Calu3 (cell line): ENCODE data around the gene GOLGA1. TPM values are rescaled to one million over a fixed set of nuclear protein-coding genes. Genes with fewer than 3 reads are reported as not detected.
"Not testable (repeated sequence)": the region's sequence is repeated elsewhere in the genome, so short reads cannot be mapped to it uniquely, and the experiment has no call there.

Experiments used
- BruUV-seq: library from RNA; stranded (reverse); fragments of 400-500 nt; replicated peaks from 2 replicates; lab custom pipeline; 2021; lab: Mats Ljungman, UMichigan
- CTCF ChIA-PET: fragments of 300-600 bp; sonication (Branson Sonifier 250); formaldehyde crosslinking; loops from one replicate; lab custom pipeline; 2022; ENCODE audit warnings: antibody characterized with exemption; lab: Charles Lee
- DNase-seq: peaks from one replicate; pipeline ENCODE4 v3.0.0; 2022
- H3K27ac Mint-ChIP-seq: one replicate; pipeline ENCODE4 v1.8.0; 2022; ENCODE audit warnings: mixed read lengths; ENCODE audit not compliant: unreplicated experiment
- H3K27me3 Mint-ChIP-seq: one replicate; pipeline ENCODE4 v1.8.0; 2022; ENCODE audit warnings: mixed read lengths; ENCODE audit not compliant: unreplicated experiment
- H3K36me3 Mint-ChIP-seq: one replicate; pipeline ENCODE4 v1.8.0; 2022; ENCODE audit warnings: mild to moderate bottlenecking, moderate library complexity, mixed read lengths; ENCODE audit not compliant: insufficient read depth, unreplicated experiment
- H3K4me1 Mint-ChIP-seq: one replicate; pipeline ENCODE4 v1.8.0; 2022; ENCODE audit warnings: mild to moderate bottlenecking, low read depth, mixed read lengths; ENCODE audit not compliant: unreplicated experiment
- H3K4me3 Mint-ChIP-seq: one replicate; pipeline ENCODE4 v1.8.0; 2022; ENCODE audit warnings: mild to moderate bottlenecking, low read depth, moderate library complexity, mixed read lengths; ENCODE audit not compliant: unreplicated experiment
- H3K9me3 Mint-ChIP-seq: one replicate; pipeline ENCODE4 v1.8.0; 2022; ENCODE audit warnings: low read depth, mixed read lengths; ENCODE audit not compliant: unreplicated experiment
- CTCF ChIP-seq: fragments of 200-600 bp; IDR thresholded peaks from one replicate; pipeline ENCODE4 v1.8.0; 2022; ENCODE audit warnings: antibody characterized with exemption; ENCODE audit not compliant: unreplicated experiment
- intact Hi-C: fragments of 100-400 bp; cut with micrococcal nuclease; formaldehyde crosslinking; loops from one replicate; pipeline ENCODE4 v1.10.0; 2022; ENCODE audit not compliant: unreplicated experiment
- total RNA-seq: library from RNA; stranded (reverse); gene quantifications from 2 replicates; pipeline ENCODE4 v1.2.3, GENCODE V29; 2022

Gene GOLGA1
- total RNA-seq, 1 experiment from 2014 or later, result 13.4 TPM

- Mint-ChIP-seq H3K27ac (no peak overlapping the region), H3K9me3 (no peaks in the 10 kb centered on the region)
These were observed 8.6 kb downstream of the GOLGA1 start for GRCh38 chr9:124932333-124932732.

GRCh38 chr9:124929464-124929863 is 11.4 kb downstream of the GOLGA1 start:
- BruUV-seq, result no TSS peak
- CTCF ChIA-PET, result no interaction called here
- no peak for TF ChIP-seq CTCF

More at GRCh38 chr9:124932333-124932732, 8.6 kb downstream of the GOLGA1 start:
- no peak overlapping the region for H3K4me3 Mint-ChIP-seq
- CTCF ChIA-PET, result interaction anchor here (0.6 kb wide), 1 partner anchor 289 kb away, joined by 5 read pairs; no protein-coding TSS in a partner anchor
- H3K36me3 Mint-ChIP-seq, result no peaks in the 10 kb centered on the region
- H3K27me3 Mint-ChIP-seq, result no peaks in the 10 kb centered on the region
- DNase-seq, result no peak
- TF ChIP-seq CTCF, result no peak
- BruUV-seq, result no TSS peak
- H3K4me1 Mint-ChIP-seq, result no peaks in the 10 kb centered on the region
- intact Hi-C loops, result no loop called here

GRCh38 chr9:124928116-124928515 is 12.8 kb downstream of the GOLGA1 start:
- H3K4me1 Mint-ChIP-seq, result no peaks in the 10 kb centered on the region
- intact Hi-C loops, result no loop called here
- BruUV-seq, result no TSS peak
- no peak overlapping the region for H3K27ac Mint-ChIP-seq
- no peak overlapping the region for H3K4me3 Mint-ChIP-seq
- TF ChIP-seq CTCF, result no peak
- H3K9me3 Mint-ChIP-seq, result no peaks in the 10 kb centered on the region
- DNase-seq, result no peak
- CTCF ChIA-PET, result no interaction called here
- H3K36me3 Mint-ChIP-seq, result peaks cover 7% of the 10 kb centered on the region
- no peaks in the 10 kb centered on the region for H3K27me3 Mint-ChIP-seq

More at GRCh38 chr9:124929464-124929863, 11.4 kb downstream of the GOLGA1 start:
- Mint-ChIP-seq H3K36me3 (peaks cover 7% of the 10 kb centered on the region), H3K27me3 (no peaks in the 10 kb centered on the region), H3K27ac (no peak overlapping the region), H3K4me1 (no peaks in the 10 kb centered on the region), H3K9me3 (no peaks in the 10 kb centered on the region), H3K4me3 (no peak overlapping the region)
- intact Hi-C loops, result no loop called here
- no peak for DNase-seq

- H3K9me3 Mint-ChIP-seq, BruUV-seq, H3K36me3 Mint-ChIP-seq, CTCF ChIA-PET, DNase-seq, H3K4me1 Mint-ChIP-seq, H3K4me3 Mint-ChIP-seq, H3K27ac Mint-ChIP-seq, H3K27me3 Mint-ChIP-seq, intact Hi-C loops: not testable (repeated sequence)
These were observed 20.5 kb downstream of the GOLGA1 start for GRCh38 chr9:124920394-124920793.

- H3K4me1 Mint-ChIP-seq, result no peaks in the 10 kb centered on the region
- no TSS peak for BruUV-seq
- TF ChIP-seq CTCF, result no peak
- DNase-seq, result no peak
- H3K9me3 Mint-ChIP-seq, result no peaks in the 10 kb centered on the region
- intact Hi-C loops, result no loop called here
- H3K27ac Mint-ChIP-seq, result no peak overlapping the region
- H3K4me3 Mint-ChIP-seq, result no peak overlapping the region
- H3K36me3 Mint-ChIP-seq, result no peaks in the 10 kb centered on the region
- H3K27me3 Mint-ChIP-seq, result no peaks in the 10 kb centered on the region
- CTCF ChIA-PET, result no interaction called here
These were observed 26.0 kb downstream of the GOLGA1 start for GRCh38 chr9:124914753-124915405.
